Measurements from ENCODE around the gene CNOT6L.

The CNOT6L gene

GRCh38 chr4:77711469-77711868 is 107.7 kb downstream of the CNOT6L start:
- no peak for DNase-seq

GRCh38 chr4:77710684-77711083 is 108.5 kb downstream of the CNOT6L start:
- Histone ChIP-seq H3K27ac (ENCODE audit: low read length) (no peak overlapping the region), H3F3A (ENCODE audit: insufficient read depth, low read length) (no peaks in the 10 kb centered on the region), H3K9me3 (replicated peaks; ENCODE audit: insufficient read depth, low read length) (no peaks in the 10 kb centered on the region), H3K9ac (ENCODE audit: low read length) (no peak overlapping the region), H2AFZ (ENCODE audit: low read length) (no peak overlapping the region), H3K4me3 (ENCODE audit: low read length) (no peak overlapping the region), H3K4me2 (ENCODE audit: low read depth, low read length) (no peak overlapping the region), H3K27me3 (replicated peaks; ENCODE audit: insufficient read depth, low read length) (no peaks in the 10 kb centered on the region), H4K20me1 (ENCODE audit: insufficient read depth, low read length) (no peaks in the 10 kb centered on the region), H3K79me2 (ENCODE audit: low read length) (no peaks in the 10 kb centered on the region), H3K36me3 (replicated peaks; ENCODE audit: insufficient read depth, low read length) (0 out of 2 replicates have a peak, but pooled peaks cover 3% of the 10 kb centered on the region), H3K4me1 (ENCODE audit: low read length) (no peaks in the 10 kb centered on the region), H3K9me2 (replicated peaks; ENCODE audit: insufficient read depth, low read length) (no peaks in the 10 kb centered on the region)
- no peak for DNase-seq
- no peak for TF ChIP-seq CTCF (IDR thresholded peaks at IDR 0.05; ENCODE audit: low read length)
- TF ChIP-seq EZH2phosphoT487 (IDR thresholded peaks at IDR 0.05; ENCODE audit: low read length) = no peak
- TF ChIP-seq EZH2 (optimal IDR thresholded peaks at IDR 0.05; ENCODE audit: low read depth, low read length) = no peak

More at GRCh38 chr4:77711469-77711868, 107.7 kb downstream of the CNOT6L start:
- Histone ChIP-seq H3K4me1 (ENCODE audit: low read length) (no peaks in the 10 kb centered on the region), H3K36me3 (replicated peaks; ENCODE audit: insufficient read depth, low read length) (0 out of 2 replicates have a peak, but pooled peaks cover 3% of the 10 kb centered on the region), H3K27ac (ENCODE audit: low read length) (no peak overlapping the region), H3K27me3 (replicated peaks; ENCODE audit: insufficient read depth, low read length) (no peaks in the 10 kb centered on the region), H3K4me3 (ENCODE audit: low read length) (no peak overlapping the region), H3K9me3 (replicated peaks; ENCODE audit: insufficient read depth, low read length) (no peaks in the 10 kb centered on the region), H3K9me2 (replicated peaks; ENCODE audit: insufficient read depth, low read length) (no peaks in the 10 kb centered on the region), H3K9ac (ENCODE audit: low read length) (no peak overlapping the region), H3K79me2 (ENCODE audit: low read length) (no peaks in the 10 kb centered on the region), H2AFZ (ENCODE audit: low read length) (no peak overlapping the region), H3F3A (ENCODE audit: insufficient read depth, low read length) (no peaks in the 10 kb centered on the region), H4K20me1 (ENCODE audit: insufficient read depth, low read length) (no peaks in the 10 kb centered on the region), H3K4me2 (ENCODE audit: low read depth, low read length) (no peak overlapping the region)
- TF ChIP-seq EZH2phosphoT487 (IDR thresholded peaks at IDR 0.05; ENCODE audit: low read length) (no peak), EZH2 (optimal IDR thresholded peaks at IDR 0.05; ENCODE audit: low read depth, low read length) (no peak), CTCF (IDR thresholded peaks at IDR 0.05; ENCODE audit: low read length) (no peak)

- Histone ChIP-seq H3K4me1 (ENCODE audit: low read length) (no peaks in the 10 kb centered on the region), H3K9me3 (replicated peaks; ENCODE audit: insufficient read depth, low read length) (no peaks in the 10 kb centered on the region), H3F3A (ENCODE audit: insufficient read depth, low read length) (no peaks in the 10 kb centered on the region), H3K4me2 (ENCODE audit: low read depth, low read length) (no peak overlapping the region), H3K9ac (ENCODE audit: low read length) (no peak overlapping the region), H4K20me1 (ENCODE audit: insufficient read depth, low read length) (no peaks in the 10 kb centered on the region), H3K36me3 (replicated peaks; ENCODE audit: insufficient read depth, low read length) (0 out of 2 replicates have a peak, but pooled peaks cover 3% of the 10 kb centered on the region), H3K9me2 (replicated peaks; ENCODE audit: insufficient read depth, low read length) (no peaks in the 10 kb centered on the region), H3K27ac (ENCODE audit: low read length) (no peak overlapping the region), H3K4me3 (ENCODE audit: low read length) (no peak overlapping the region), H2AFZ (ENCODE audit: low read length) (no peak overlapping the region), H3K79me2 (ENCODE audit: low read length) (no peaks in the 10 kb centered on the region), H3K27me3 (replicated peaks; ENCODE audit: insufficient read depth, low read length) (no peaks in the 10 kb centered on the region)
- no peak for DNase-seq
- TF ChIP-seq EZH2 (optimal IDR thresholded peaks at IDR 0.05; ENCODE audit: low read depth, low read length) (no peak), EZH2phosphoT487 (IDR thresholded peaks at IDR 0.05; ENCODE audit: low read length) (no peak), CTCF (IDR thresholded peaks at IDR 0.05; ENCODE audit: low read length) (no peak)
These were observed 109.1 kb downstream of the CNOT6L start for GRCh38 chr4:77710059-77710458.
